GF-D8 (cell line): ENCODE measurements around the gene DENND5A.
A peak's percentile ranks its signal among the peaks of the same experiment; 100 is the strongest.
"Not testable (repeated sequence)": the region's sequence is repeated elsewhere in the genome, so short reads cannot be mapped to it uniquely, and the experiment has no call there.

Source experiments
- DNase-seq: peaks from one replicate; lab custom pipeline; 2025; lab: John Stamatoyannopoulos, UW

Gene DENND5A

DNA sequence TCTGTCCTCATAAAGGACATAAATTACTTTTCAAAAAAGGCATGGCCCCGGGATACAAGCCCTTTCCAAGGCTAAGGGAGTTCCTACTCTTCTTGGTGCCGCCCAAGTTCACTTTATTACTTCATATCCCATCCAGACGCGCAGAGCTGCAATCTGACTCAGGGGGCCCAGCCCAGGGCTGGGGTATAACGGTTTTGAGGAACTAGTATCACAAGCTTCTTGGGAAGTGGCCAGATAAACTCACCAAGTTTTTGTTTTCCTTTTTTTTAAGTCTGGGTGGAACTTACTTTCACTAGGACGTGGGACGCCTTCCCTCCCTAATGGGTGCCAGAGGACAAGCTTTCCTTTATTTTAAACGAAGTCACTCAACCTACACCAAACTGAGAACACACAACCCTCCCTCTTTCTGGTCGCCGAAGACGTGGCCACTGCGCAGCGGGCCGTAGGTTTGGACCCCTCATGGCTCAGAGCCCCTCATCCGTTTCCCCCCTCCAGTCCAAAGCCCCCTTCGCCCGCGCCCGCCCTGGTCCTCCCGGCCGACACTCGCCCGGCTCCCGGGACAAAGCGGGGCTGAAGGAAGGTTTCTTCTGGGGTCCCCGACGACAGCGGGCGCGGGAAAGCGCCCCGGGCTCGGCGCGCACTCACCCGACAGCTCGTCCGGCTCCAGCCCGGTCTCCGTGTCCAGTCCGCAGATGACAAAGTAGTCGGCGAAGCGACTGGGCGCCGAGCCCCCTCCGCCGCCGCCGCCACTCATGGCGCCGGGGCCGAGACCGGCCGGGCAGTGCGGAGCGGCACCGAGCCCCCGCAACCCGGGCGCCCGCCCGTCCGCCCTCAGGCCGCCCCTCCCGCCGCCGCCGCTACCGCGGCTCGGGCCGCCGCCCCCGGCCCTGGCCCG is 587 bp downstream of the DENND5A start:
- DNase-seq = peak; percentile 61

DNA sequence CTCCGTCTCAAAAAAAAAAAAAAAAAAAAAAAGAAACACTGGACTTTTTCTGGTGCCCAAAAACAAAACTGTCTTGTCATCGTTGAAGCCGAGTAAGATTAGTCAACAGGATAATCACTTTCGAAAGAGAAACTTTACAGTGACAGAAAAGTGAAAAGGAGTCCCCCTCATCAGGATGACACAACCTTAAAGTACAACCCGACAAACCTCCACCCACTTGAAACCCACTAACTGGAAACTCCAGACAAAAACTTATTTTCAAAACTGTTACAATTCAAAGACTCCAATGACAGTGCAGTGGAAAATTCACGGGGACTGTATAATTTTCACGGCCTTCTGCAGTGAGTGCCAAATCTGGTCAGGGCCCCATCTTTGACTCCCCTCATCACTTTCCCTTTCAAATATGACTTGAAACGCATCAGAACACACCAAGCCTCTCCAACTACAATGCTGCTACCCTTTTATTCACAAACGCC is 1.3 kb downstream of the DENND5A start:
- peak; percentile 41 for DNase-seq

DNA sequence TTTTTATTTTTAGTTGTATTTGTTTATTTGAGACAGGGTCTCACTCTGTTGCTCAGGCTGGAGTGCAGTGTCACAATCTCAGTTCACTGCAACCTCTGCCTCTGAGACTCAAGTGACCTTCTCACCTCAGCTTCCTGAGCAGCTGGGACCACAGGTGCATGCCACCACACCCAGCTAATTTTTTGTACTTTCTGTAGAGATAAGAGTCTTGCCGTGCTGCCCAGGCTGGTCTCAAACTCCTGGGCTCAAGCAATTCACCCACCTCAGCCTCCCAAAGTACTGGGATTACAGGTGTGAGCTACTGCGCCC is 4.4 kb downstream of the DENND5A start:
- not testable (repeated sequence) for DNase-seq

DNA sequence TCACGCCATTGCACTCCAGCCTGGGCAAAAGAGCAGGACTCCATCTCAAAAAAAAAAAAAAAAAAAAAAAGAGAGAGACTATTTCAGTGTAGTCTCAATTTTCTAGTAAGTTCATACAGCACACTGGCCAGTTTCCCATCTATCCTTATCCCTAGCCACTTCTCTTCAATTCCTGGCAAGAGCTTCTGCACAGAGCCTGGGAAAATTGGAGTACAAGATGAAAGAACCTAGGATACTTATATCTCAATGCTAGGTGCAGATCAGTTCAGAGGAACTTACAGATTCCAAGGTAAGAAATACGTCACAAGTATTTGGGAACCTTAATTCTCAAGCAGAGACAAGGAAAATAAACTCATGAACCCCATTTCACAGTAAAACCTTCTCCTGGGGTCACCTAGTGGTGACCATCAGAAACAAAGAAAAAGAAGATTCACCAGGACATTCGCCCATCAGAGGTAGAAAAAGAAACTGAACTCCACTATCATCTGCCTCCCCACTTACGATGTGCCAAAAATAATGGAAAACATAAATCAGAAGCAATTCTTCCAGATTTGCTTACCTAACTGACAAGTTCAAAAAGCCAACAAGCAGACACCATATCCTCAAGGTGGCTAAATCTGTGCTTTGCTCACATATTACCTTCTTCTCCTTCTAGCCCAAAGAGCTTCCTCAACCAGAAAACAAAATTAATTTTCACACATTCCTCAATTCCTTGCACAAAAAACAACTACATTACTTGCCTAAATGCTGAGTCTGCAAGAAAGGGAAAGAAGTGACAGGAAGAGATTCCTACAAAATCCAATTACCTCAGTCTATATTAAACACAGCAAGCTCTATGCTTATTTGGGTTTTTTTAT is 4.9 kb downstream of the DENND5A start:
- no peak for DNase-seq

DNA sequence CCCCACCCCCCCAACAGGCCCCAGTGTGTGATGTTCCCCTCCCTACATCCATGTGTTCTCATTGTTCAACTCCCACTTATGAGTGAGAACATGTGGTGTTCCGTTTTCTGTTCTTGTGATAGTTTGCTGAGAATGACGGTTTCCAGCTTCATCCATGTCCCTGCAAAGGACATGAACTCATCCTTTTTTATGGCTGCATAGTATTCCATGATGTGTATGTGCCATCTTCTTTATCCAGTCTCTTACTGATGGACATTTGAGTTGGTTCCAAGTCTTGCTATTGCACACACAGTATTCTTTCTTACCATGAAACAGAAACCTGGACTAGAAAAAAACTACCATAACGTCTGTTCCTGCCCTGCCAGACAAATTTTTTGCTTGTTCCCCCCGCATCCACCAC is 6.9 kb downstream of the DENND5A start:
- DNase-seq = not testable (repeated sequence)

DNA sequence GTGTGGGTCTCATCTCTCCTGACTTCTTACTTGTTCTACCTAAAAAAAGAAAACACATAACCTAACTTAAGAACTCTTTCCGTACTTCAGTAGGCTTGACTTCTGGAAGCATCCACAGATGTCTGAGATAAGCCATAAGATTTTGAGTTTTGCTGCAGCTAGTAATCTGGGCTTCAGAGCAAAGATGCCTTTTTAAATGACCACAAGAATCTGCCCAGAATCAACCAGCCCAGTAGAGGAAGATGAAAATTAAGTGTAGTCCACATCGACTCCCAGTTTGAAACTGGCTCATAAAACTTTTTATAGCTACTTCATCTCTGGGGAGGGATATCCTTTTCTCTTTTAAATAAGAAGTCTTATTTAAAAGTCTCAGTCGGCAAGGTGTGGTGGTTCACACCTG is 10.7 kb downstream of the DENND5A start:
- DNase-seq = no peak

DNA sequence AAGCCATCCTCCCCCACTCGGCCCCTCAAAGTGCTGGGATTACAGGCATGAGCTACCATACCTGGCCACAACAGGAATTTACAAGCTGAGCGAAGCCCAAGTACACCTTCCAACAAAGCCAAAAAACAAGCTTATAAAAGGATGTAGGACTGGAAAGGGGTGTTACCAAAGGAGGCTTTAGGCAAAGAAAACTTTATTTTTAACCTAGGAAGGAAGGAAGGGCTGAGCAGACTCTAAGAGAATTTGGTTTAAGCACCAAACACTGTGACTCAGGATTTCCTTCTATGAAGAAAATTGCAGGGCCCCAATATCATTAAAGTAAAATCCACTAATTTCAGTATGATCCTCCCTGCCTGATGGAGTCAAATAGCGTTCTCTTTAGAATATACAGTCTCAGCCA is 12.1 kb downstream of the DENND5A start:
- DNase-seq = no peak

DNA sequence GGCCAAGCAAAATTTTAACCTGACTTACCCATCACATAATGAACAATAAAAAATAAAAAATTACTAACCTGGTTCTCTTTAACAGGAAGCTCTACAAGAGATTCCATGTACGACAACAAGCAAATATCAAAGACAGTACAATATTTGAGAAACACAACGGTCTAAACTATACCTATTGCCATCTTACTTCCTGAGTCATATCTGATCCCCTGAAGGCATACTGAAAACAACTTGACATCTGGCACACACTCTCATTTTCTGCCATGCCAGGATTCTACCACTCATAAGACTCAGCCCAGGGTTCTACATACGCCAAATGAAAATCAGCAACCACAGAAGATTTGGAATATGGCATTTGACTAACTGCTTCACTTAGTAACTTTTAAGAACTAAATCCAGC is 13.8 kb downstream of the DENND5A start:
- no peak for DNase-seq

DNA sequence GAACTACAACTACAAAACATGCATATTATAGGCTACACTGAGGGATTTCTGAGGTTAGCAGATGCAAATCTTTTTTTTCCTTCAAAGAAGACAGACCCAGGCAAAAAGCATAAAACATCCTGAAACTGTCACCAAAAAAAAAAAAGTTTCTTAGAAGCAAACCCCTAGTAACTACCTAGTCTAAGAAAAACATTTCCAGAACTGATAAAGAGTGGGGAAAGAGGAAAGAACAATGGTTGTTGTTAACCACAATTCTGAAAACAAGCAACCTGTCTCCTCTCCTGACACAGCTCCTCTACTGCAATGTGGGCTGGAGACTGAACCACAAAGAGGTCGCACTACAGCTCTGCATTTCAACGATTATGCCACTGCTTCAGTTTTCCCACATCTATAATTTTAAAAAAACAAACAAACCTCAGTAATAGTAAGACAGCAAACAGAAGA is 15.0 kb downstream of the DENND5A start:
- peak; percentile 60 for DNase-seq

DNA sequence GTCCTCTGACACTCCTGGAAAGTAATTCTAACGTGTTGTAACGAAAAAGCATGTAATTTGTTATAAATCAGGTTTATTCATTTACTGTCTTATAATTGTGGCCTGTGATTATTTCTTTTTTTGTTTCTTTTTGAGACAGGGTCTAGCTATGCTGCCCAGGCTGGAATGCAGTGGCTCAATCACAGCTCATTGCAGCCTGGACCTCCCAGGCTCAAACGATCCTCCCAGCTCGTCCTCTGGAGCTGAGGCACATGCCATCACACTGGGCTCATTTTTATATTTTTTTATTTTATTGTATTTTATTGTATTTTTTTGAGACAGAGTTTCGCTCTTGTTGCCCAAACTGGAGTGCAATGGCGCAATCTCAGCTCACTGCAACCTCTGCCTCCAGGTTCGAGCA is 15.9 kb downstream of the DENND5A start:
- no peak for DNase-seq

DNA sequence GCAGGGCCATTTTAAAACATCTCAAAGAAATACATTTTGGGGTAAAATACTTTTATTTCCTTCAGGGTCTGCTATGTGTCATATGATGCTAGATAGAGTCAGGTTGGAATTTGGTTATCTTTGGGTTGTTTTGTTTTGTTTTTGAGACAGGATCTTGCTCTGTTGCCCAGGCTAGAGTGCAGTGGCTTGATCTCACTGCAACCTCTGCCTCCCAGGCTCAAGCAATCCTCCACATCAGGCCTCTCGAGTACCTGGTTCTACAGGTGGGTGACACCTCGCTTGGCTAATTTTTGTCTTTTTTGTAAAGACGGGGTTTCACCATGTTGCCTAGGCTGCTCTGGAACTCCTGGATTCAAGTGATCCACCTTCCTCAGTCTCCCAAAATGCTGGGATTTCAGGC is 17.3 kb downstream of the DENND5A start:
- no peak for DNase-seq

DNA sequence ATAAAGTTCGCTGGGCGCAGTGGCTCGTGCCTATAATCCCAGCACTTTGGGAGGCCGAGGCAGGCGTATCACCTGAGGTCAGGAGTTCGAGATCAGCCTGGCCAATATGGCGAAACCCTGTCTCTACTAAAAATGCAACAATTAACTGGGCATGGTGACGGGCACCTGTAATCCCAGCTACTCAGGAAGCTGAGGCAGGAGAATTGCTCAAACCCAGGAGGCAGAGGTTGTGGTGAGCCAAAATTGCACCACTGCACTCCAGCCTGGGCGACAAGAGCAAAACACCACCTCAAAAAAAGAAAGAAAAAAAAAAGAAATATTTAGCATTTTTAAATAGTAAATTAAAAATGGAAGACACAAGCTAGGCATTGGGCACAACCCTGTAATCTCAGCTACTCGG is 28.9 kb downstream of the DENND5A start:
- not testable (repeated sequence) for DNase-seq

DNA sequence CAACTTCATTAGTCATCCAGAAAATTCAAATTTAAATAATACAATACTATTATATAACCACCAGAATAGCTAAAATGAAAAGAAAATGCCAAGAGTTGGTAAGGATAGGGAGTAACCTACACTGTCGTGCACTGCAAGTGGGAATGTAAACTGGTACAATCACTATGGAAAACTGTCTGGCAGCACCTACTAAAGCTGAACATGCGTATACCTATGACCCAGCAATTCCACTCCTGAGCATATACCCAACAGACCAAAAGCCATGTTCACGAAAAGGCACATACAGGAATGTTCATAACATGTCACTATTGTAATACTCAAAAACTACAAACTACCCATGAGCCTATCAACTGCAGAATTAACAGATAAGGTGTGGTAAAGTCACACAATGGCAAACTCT is 32.7 kb downstream of the DENND5A start:
- no peak for DNase-seq

DNA sequence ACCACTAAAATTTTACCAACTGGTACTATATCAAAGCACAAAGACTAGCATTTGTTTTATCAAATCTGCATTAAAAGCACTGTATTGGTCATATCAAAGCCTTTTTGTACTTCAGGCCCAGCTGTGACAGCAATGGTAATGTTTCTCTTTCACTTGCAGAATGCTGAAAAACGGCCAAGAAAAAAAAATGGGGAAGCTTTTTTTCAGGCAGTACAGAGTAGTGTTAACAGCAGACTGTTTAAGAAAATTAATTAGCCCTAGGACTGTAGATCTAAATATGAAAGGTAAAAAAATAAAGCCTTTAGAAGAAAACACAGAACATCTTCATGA is 33.3 kb downstream of the DENND5A start:
- DNase-seq = no peak

DNA sequence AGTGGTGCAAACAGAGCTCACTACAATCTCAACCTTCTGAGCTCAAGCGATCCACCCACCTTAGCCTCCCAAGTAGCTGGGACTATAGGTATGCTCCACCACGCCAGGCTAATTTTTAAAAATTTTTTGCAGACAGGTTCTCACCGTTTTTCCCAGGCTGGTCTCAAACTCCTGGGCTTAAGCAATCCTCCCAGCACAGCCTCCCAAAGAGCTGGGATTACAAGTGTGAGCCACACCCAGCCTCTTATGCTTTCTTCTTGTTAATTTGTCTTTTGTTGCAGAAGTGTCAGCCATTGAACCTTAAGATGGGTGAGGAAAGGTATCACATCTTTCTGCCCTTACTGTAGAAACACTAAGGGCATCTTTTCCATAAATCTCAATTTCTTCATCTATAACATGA is 34.9 kb downstream of the DENND5A start:
- no peak for DNase-seq

DNA sequence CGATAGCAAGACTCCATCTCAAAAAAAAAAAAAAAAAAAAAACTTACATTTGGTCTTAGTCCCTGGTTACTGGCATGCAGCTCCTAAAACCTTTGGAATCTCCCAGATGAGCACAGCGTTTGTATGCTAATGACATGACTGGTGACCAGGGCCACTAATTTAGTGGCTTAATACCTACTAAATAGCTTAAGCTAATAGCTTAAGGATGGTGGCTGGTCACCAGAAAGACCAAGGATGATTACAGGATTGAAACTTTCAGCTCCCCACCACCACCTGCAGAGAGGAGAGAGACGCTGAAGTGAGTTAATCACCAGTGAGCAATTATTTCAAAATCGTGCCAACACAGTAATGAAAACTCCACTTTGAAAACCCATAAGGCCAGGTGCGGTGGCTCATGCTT is 37.1 kb downstream of the DENND5A start:
- no peak for DNase-seq

DNA sequence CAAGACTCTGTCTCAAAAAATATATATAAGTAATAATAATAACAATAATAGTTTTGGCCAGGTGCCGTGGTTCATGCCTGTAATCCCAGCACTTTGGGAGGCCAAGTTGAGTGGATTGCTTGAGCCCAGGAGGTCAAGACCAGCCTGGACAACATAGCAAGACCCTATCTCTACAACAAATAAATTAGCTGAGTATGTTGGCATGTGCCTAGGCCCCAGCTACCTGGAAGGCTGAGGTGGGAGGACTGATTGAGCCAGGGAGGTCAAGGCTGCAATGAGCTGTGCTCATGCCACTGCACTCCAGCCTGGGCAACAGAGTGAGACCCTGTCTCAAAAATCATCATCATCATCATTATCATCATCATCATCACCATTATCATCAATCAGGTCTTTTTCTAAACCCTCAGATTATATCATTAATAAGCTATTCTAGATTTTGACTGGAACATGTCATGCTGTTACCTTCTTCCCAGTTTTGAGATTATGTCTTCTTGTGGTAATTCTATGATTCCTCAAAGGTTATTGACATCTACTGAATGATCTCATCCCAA is 39.3 kb downstream of the DENND5A start:
- DNase-seq = no peak

DNA sequence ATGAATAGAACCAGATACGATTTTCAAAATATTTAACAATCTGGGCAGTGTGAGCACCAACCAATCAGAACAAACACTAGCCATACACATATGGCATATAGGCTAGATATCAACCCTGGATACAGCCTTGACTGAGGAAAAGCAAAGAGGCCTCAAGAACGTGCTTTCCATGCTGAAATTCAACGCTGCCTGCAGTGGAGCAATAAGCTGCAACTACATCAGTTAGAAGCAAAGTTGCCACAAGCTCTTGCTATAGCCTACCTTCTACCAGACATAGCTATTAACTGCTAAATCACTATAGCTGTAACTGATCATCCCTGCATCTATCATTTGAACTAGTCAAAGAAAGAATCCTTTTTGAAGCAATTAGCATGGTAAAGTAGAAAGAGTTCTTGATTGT is 42.5 kb downstream of the DENND5A start:
- no peak for DNase-seq

DNA sequence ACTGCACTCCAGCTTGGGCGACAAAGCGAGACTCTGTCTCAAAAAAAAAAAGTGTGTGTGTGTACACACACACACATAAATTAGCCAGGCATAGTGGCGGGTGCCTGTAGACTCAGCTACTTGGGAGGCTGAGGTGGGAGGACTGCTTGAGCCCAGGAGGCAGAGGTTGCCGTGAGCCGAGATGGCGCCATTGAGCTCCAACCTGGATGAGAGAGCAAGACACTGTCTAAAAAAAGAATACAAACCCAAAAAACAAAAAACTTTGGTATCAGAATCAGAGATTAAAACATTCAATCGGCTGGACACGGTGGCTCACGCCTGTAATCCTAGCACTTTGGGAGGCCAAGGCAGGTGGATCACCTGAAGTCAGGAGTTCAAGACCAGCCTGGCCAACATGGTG is 44.3 kb downstream of the DENND5A start:
- DNase-seq = not testable (repeated sequence)

DNA sequence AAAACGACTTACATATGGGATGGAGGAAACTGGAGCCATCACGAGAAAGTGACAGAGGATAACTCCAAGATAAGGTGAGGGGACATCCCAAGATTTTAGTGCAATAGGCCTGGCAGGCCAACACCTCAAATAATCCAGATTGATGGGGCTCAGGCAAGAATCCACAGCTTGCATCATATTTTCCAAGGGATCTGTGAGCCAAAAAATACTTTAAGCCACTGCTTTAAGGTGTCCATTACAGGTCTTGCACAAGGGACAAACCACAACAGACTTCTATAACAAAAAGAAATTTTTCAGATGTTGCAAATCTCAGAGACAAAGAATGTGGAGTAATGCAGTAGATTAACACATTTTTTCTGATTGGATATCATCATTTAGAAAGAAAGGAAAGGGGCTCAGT is 45.6 kb downstream of the DENND5A start:
- peak; percentile 13 for DNase-seq

DNA sequence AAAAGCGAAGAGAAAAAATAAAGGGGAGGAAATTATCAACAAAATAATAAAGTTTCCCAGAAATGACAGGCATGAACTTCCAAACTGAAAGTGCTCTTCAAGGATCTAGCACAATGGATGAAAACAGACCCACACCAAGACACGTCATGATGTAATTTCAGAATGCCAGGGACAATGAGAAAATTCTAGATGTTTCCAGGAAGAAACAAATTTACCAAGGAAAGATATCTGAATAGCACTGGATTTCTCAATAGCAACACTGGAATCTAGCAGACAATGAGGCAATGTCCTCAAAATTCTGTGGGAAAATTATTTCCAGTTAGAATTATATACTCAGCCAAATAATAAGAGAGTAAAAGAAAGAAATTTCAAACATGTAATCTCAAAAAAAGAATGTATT is 46.0 kb downstream of the DENND5A start:
- DNase-seq = no peak

DNA sequence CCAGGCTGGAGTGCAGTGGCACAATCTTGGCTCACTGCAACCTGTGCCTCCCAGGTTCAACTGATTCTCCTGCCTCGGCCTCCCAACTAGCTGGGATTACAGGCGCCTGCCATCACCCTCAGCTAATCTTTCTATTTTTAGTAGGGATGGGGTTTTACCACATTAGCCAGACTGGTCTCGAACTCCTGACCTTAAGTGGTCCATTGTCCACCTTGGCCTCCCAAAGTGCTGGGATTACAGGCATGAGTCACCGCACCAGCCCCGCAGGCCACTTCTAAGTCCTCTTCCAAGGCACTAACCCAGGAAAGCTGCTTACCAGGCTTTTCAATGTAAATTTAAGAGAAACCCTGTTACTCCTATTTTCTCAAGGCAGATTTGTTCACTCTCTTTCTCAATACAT is 50.4 kb downstream of the DENND5A start:
- no peak for DNase-seq

DNA sequence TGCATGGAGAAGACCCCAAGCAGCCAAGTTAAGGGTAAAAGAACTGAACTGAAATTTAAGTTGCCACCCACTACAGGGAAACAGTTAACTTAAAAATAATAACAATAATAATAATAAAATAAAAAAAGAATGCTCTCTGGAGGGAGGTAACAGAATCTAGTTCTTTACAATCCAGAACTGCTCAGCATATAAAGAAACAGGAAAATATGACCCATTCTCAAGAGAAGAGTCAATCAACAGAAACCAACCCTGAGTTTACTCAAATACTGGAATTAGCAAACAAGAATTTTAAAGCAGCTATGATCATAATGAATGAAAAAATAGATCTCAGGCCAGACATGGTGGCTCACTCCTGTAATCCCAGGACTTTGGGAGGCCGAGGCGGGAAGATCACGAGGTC is 53.8 kb downstream of the DENND5A start:
- no peak for DNase-seq
